HepG2 (cell line): ENCODE results near the gene PC. TPM values are rescaled to one million over a fixed set of nuclear protein-coding genes. Genes with fewer than 3 reads are reported as not detected.

Experiments used
- CCDC6 ChIP-seq: sonication (generic); formaldehyde crosslinking; IDR thresholded peaks from 2 replicates; pipeline ENCODE4 v1.8.1; 2022; ENCODE audit warnings: mild to moderate bottlenecking, missing genetic modification reagents, moderate library complexity
- CEBPG ChIP-seq: IDR thresholded peaks from 2 replicates; pipeline ENCODE4 v1.6.1; 2016
- FOXA3 ChIP-seq: IDR thresholded peaks from 2 replicates; pipeline ENCODE4 v1.6.1; 2016; ENCODE audit warnings: missing genetic modification reagents, missing compliant biosample characterization
- MATR3 ChIP-seq: sonication (generic); formaldehyde crosslinking; IDR thresholded peaks from 2 replicates; pipeline ENCODE4 v1.4.0; 2020; ENCODE audit warnings: missing genetic modification reagents
- NFE2L1 ChIP-seq: sonication (generic); formaldehyde crosslinking; IDR thresholded peaks from 2 replicates; pipeline ENCODE4 v1.4.0; 2020; ENCODE audit warnings: missing genetic modification reagents, mild to moderate bottlenecking, borderline replicate concordance
- PBX2 ChIP-seq: IDR thresholded peaks from 2 replicates; pipeline ENCODE4 v1.6.1; 2016; ENCODE audit warnings: control low read depth
- RAD51 ChIP-seq: fragments of 450-650 bp; IDR thresholded peaks from 2 replicates; pipeline ENCODE4 v1.6.1; 2016; ENCODE audit warnings: borderline replicate concordance
- RBFOX2 ChIP-seq: fragments of 200-400 bp; formaldehyde crosslinking; IDR thresholded peaks from 2 replicates; pipeline ENCODE4 v1.6.1; 2017; ENCODE audit warnings: low read depth, mild to moderate bottlenecking, low read length
- SMAD9 ChIP-seq: sonication (generic); formaldehyde crosslinking; IDR thresholded peaks from 2 replicates; pipeline ENCODE4 v1.5.1; 2020; ENCODE audit warnings: mild to moderate bottlenecking, missing genetic modification reagents
- SNRNP70 ChIP-seq: fragments of 200-400 bp; formaldehyde crosslinking; IDR thresholded peaks from 2 replicates; pipeline ENCODE4 v1.6.1; 2017; ENCODE audit warnings: mild to moderate bottlenecking, low read depth, low read length, moderate library complexity
- STAT6 ChIP-seq: sonication (generic); formaldehyde crosslinking; IDR thresholded peaks from 2 replicates; pipeline ENCODE4 v1.4.0; 2020; ENCODE audit warnings: missing genetic modification reagents, mild to moderate bottlenecking, borderline replicate concordance
- TOE1 ChIP-seq: sonication (generic); formaldehyde crosslinking; IDR thresholded peaks from 2 replicates; pipeline ENCODE4 v1.4.0; 2020; ENCODE audit warnings: mild to moderate bottlenecking, missing genetic modification reagents
- ZFP1 ChIP-seq: IDR thresholded peaks from 2 replicates; pipeline ENCODE4 v1.6.1; 2016
- ZMYM4 ChIP-seq: sonication (generic); formaldehyde crosslinking; IDR thresholded peaks from 2 replicates; pipeline ENCODE4 v1.8.1; 2023; ENCODE audit warnings: mild to moderate bottlenecking, missing genetic modification reagents
- ZNF121 ChIP-seq: sonication (generic); formaldehyde crosslinking; IDR thresholded peaks from 2 replicates; pipeline ENCODE4 v1.5.0; 2020; ENCODE audit warnings: mild to moderate bottlenecking, missing genetic modification reagents
- ZNF18 ChIP-seq: sonication (generic); formaldehyde crosslinking; IDR thresholded peaks from 2 replicates; pipeline ENCODE4 v1.8.0; 2022; ENCODE audit warnings: mild to moderate bottlenecking, missing genetic modification reagents; ENCODE audit not compliant: insufficient replicate concordance
- ZNF276 ChIP-seq: sonication (generic); formaldehyde crosslinking; IDR thresholded peaks from 2 replicates; pipeline ENCODE4 v1.4.0; 2020; ENCODE audit warnings: mild to moderate bottlenecking, low read depth, missing genetic modification reagents
- ZNF326 ChIP-seq: sonication (generic); formaldehyde crosslinking; IDR thresholded peaks from 2 replicates; pipeline ENCODE4 v1.4.0; 2020; ENCODE audit warnings: missing genetic modification reagents, borderline replicate concordance
- ZNF343 ChIP-seq: sonication (generic); formaldehyde crosslinking; IDR thresholded peaks from 2 replicates; pipeline ENCODE4 v1.4.0; 2020; ENCODE audit warnings: mild to moderate bottlenecking, missing genetic modification reagents
- ZNF501 ChIP-seq: sonication (generic); formaldehyde crosslinking; IDR thresholded peaks from 2 replicates; pipeline ENCODE4 v1.5.1; 2020; ENCODE audit warnings: mild to moderate bottlenecking, moderate library complexity, missing genetic modification reagents
- ZNF841 ChIP-seq: sonication (generic); formaldehyde crosslinking; IDR thresholded peaks from 2 replicates; pipeline ENCODE4 v1.8.1; 2023; ENCODE audit warnings: missing genetic modification reagents, borderline replicate concordance
- ZSCAN22 ChIP-seq: sonication (generic); formaldehyde crosslinking; IDR thresholded peaks from 2 replicates; pipeline ENCODE4 v1.4.0; 2020; ENCODE audit warnings: mild to moderate bottlenecking, missing genetic modification reagents
- polyA plus RNA-seq, 8 experiments: library from polyadenylated mRNA; depleted of rRNA in 3 of 8; stranded (reverse) in 7 of 8; unstranded in 1 of 8; fragments of >200 nt; fragmentation: Illumina TruSeq in 4 of 8; extraction: Trizol in 4 of 8; gene quantifications; 2 replicates each; pipeline versions ENCODE4 v1.2.1 to v1.2.3, GENCODE V29; 2011 to 2016; ENCODE audit warnings: low read depth in 4 of 8, missing spikeins in 1 of 8, mixed read lengths in 1 of 8; ENCODE audit not compliant: insufficient read depth in 1 of 8
- total RNA-seq, 5 experiments: library from RNA; depleted of rRNA; stranded (reverse); fragments of >200 nt; fragmentation: Illumina TruSeq; extraction: Trizol; gene quantifications; 2 replicates each; pipeline ENCODE4 v1.2.3, GENCODE V29; 2016; ENCODE audit warnings: low read depth in 1 of 5

The PC gene
- total and polyA plus RNA-seq, 2 of the 13 experiments (the other 11 are each of a cell fraction or from before 2014, with no cell fraction given) = 29.0 to 39.0 TPM

- no peak for TF ChIP-seq TOE1
- TF ChIP-seq SNRNP70 = no peak
- TF ChIP-seq ZNF121 = no peak
- TF ChIP-seq ZNF343 (CRISPR knock-in tag) = no peak
- TF ChIP-seq CEBPG = 0 out of 2 replicates have a peak, but pooled peaks have one; percentile 24
- TF ChIP-seq ZNF326 (CRISPR knock-in tag) = no peak
- 0 out of 2 replicates have a peak, but pooled peaks have one; percentile 21 for TF ChIP-seq CCDC6 (CRISPR knock-in tag)
- TF ChIP-seq SMAD9 (CRISPR knock-in tag) = no peak
- no peak for TF ChIP-seq ZSCAN22 (CRISPR knock-in tag)
- TF ChIP-seq ZNF18 = no peak
- no peak for TF ChIP-seq ZNF276 (CRISPR knock-in tag)
- TF ChIP-seq ZMYM4 (CRISPR knock-in tag) = peak; percentile 39; the same call in 1 of the 2 replicates
- no peak for TF ChIP-seq NFE2L1 (CRISPR knock-in tag)
- TF ChIP-seq FOXA3 = peak; percentile 46
- no peak for TF ChIP-seq PBX2 (CRISPR knock-in tag)
- no peak for TF ChIP-seq RBFOX2
- TF ChIP-seq MATR3 (CRISPR knock-in tag) = no peak
- no peak for TF ChIP-seq RAD51
- TF ChIP-seq ZNF501 (CRISPR knock-in tag) = no peak
- TF ChIP-seq STAT6 = no peak
- TF ChIP-seq ZNF841 (CRISPR knock-in tag) = no peak
- 0 out of 2 replicates have a peak, but pooled peaks have one; percentile 23 for TF ChIP-seq ZFP1 (CRISPR knock-in tag)
These were observed 50.2 kb downstream of the PC start (continued) for GRCh38 chr11:66907751-66908630.
